A549 (cell line): ENCODE data around the gene RPS6KA2.

Source experiments
- CBX2 ChIP-seq: fragments of 200-600 bp; sonication (generic); IDR thresholded peaks from 2 replicates; pipeline ENCODE4 v1.6.1; 2016; ENCODE audit warnings: low read depth, mild to moderate bottlenecking, borderline replicate concordance
- CBX8 ChIP-seq: fragments of 200-600 bp; sonication (generic); IDR thresholded peaks from 2 replicates; pipeline ENCODE4 v1.6.1; 2016
- EP300 ChIP-seq, 2 experiments: fragments of >200 bp; sonication (Bioruptor Twin); formaldehyde crosslinking; IDR thresholded peaks; 2 replicates in 1 of 2; 3 replicates in 1 of 2; pipeline ENCODE4 v1.6.1; 2016 to 2017
- ESRRA ChIP-seq: fragments of 150-350 bp; IDR thresholded peaks from 2 replicates; pipeline ENCODE4 v1.6.1; 2014; ENCODE audit warnings: mild to moderate bottlenecking, low read length, borderline replicate concordance
- HEYL ChIP-seq: fragments of 250-450 bp; sonication (Bioruptor Pico); IDR thresholded peaks from 2 replicates; pipeline ENCODE4 v1.8.0; 2021; ENCODE audit warnings: mild to moderate bottlenecking, moderate library complexity
- JUNB ChIP-seq: fragments of >200 bp; sonication (Bioruptor Twin); formaldehyde crosslinking; IDR thresholded peaks from 2 replicates; pipeline ENCODE4 v1.6.1; 2016
- POLR2AphosphoS2 ChIP-seq: conservative IDR thresholded peaks from 2 replicates; pipeline ENCODE4 v1.6.1; 2012; ENCODE audit warnings: low read length, improper control_type of control experiment, inconsistent platforms
- SREBF2 ChIP-seq: fragments of 450-650 bp; IDR thresholded peaks from 2 replicates; pipeline ENCODE4 v1.6.1; 2014; ENCODE audit warnings: mild to moderate bottlenecking, moderate library complexity
- TFCP2L1 ChIP-seq: fragments of 250-450 bp; sonication (Bioruptor Pico); IDR thresholded peaks from 2 replicates; pipeline ENCODE4 v1.5.0; 2021; ENCODE audit warnings: mild to moderate bottlenecking
- TP53 ChIP-seq: fragments of 250-450 bp; sonication (Bioruptor Pico); IDR thresholded peaks from 2 replicates; pipeline ENCODE4 v1.5.0; 2021; ENCODE audit warnings: mild to moderate bottlenecking, moderate library complexity
- TF ChIP-seq, protein P1 (sequence below): fragments of >200 bp; sonication (Bioruptor Twin); formaldehyde crosslinking; IDR thresholded peaks from 3 replicates; pipeline ENCODE4 v1.5.1; 2016

DNA sequence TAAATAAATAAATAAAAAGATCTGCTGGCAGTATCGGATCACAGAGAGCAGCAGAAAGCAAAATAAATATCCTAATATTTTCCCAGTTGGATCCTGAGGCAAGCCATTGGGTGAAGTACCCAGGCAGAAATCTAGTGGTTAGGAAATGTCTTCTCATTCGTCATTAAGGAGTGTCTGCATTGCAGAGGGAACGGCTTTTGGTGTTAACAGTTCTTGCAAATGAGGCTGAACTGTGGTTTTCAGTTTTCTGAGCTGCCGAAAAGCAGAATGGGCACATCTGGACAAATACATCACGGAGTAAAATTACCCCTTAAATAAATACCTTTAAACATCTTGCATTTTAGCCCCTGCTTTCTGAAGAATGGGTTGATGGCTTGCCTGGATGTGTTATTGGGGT is 162.1 kb downstream of the RPS6KA2 start:
- no peak for TF ChIP-seq JUNB
- no peak for TF ChIP-seq SREBF2
- no peak for TF ChIP-seq CBX2
- TF ChIP-seq CBX8, result no peak
- TF ChIP-seq, protein P1, sequence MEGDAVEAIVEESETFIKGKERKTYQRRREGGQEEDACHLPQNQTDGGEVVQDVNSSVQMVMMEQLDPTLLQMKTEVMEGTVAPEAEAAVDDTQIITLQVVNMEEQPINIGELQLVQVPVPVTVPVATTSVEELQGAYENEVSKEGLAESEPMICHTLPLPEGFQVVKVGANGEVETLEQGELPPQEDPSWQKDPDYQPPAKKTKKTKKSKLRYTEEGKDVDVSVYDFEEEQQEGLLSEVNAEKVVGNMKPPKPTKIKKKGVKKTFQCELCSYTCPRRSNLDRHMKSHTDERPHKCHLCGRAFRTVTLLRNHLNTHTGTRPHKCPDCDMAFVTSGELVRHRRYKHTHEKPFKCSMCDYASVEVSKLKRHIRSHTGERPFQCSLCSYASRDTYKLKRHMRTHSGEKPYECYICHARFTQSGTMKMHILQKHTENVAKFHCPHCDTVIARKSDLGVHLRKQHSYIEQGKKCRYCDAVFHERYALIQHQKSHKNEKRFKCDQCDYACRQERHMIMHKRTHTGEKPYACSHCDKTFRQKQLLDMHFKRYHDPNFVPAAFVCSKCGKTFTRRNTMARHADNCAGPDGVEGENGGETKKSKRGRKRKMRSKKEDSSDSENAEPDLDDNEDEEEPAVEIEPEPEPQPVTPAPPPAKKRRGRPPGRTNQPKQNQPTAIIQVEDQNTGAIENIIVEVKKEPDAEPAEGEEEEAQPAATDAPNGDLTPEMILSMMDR, result no peak
- no peak for TF ChIP-seq EP300 (IDR thresholded peaks at IDR 0.05)
- TF ChIP-seq HEYL, result no peak
- TF ChIP-seq TP53, result no peak
- no peak for TF ChIP-seq ESRRA
- no peak for TF ChIP-seq POLR2AphosphoS2
- no peak for TF ChIP-seq TFCP2L1 (CRISPR knock-in tag)
